ENCODE results near the gene KCTD2. TPM values are rescaled to one million over a fixed set of nuclear protein-coding genes. Genes with fewer than 3 reads are reported as not detected.

KCTD2 gene
- 30.4 to 32.3 TPM (median 30.9 TPM) in 5 replicates for total RNA-seq (2022; extraction: Qiagen RNA extraction)

DNA sequence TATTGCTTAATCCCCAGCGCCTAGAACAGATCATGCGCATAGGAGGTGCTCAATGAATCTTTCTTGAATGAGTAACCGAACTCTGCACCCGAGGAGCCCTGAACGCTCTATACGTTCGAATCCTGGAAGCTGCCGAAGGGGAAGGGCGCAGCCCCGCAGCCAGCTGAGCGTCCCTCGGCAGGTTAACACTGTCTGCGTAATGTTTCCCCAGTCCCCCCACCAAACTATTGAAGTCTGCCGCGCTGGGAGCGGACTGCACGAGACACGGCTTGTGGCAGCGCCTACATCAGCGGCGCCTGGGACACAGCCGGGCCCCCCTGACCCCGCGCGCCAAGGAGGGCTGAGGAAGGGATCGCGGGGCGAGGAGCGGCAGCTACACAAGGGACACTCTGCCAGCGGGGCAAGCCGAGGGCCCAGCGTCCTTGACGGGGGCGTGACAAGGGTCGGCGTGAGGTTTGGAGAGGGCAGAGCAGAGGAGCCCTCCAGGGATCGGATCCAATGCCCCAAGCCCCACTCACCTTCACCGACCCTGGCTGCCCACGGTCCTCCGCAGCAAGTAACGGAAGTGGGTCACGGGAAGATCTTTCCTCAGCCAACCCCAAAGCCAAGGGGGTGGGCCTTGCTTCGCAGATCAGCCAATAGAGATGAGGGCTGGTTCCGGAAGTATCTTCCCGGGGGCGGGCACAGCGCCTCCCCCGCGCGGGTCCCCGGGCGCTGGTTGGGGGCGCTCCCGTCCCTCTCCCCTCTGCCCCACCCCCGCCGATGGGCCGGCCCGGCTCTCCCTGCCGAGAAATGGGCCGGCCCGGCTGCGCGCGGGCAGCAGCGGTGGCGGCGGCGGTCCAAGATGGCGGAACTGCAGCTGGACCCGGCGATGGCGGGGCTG, at the start of gene KCTD2, which contains the start of gene ATP5PD:
Gene KCTD2, plus strand, starts transcription at position 819 of the 883 bp plus-strand sequence. Its CDS starts 26 bp downstream, at position 845.
Gene ATP5PD, minus strand, starts transcription at position 563 of the 883 bp plus-strand sequence. CDS start 4,319 bp downstream, outside the sequence.

GRCh38 chr17:75012346-75013091, 34.5 kb upstream of the KCTD2 start, which contains the start of gene MRPL58:
TSS of gene MRPL58 (plus strand) at chr17:75012670. CDS start at chr17:75012687, 17 bp downstream.

GRCh38 chr17:75087558-75088453, 40.8 kb downstream of the KCTD2 start, which contains the start of gene SLC16A5:
TSS of gene SLC16A5 (plus strand) at chr17:75087954. CDS start at chr17:75093637, 5,683 bp downstream.

DNA sequence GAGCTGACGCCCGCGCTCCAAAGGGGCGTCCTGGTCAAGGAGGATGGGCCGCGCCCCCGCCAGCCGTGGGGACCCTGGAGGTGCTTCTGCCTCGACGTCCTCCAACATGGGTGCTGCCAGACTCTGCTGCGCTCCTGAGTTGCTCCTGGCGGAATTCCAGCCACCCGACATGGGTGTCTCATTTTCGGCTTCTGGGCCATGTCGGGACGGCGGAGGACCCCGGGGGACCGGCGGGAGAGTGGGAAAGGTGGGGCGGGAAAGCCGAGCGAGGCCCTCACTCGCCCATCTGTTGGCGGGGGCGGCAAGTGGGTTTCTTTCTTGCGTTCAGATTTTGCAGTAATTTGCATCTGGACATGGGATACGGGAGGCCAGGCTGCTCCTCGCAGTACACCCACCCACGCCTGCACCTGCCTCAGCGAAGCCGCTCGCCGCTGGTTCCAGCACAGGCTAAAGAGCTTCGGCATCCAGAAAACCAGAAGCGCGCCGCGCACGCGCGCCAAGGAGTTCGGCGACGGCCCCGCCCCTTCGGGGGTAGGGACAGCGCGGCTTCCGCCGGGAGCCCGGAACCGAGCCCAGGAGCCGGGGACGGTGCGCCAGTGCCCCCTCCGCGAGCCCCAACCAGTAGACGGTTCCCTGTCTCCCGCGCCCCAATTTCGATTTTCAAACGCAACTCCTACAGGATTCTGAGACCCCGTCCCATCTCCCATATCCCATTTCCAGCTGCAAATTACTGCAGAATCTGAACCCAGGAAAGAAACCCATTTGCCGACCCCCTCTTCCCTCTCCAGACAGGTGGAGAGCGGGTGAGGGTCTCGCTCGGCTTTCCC, 62.6 kb downstream of the KCTD2 start, which contains the start of gene ARMC7:
Gene ARMC7, plus strand, starts transcription at position 563 of the 827 bp plus-strand sequence. CDS start 320 bp downstream, outside the sequence.

Other genes starting within 250 kb of the KCTD2 start
- 0.11 to 0.43 TPM (median 0.23 TPM) in 5 replicates for gene GRIN2C, start 187.3 kb upstream of the KCTD2 start, total RNA-seq (2022; extraction: Qiagen RNA extraction)
- gene FDXR, start 174.2 kb upstream of the KCTD2 start, total RNA-seq (2022; extraction: Qiagen RNA extraction), result 51.5 to 73.4 TPM (median 61.4 TPM) in 5 replicates
- gene FADS6, start 153.6 kb upstream of the KCTD2 start, total RNA-seq (2022; extraction: Qiagen RNA extraction), result not detected in 5 replicates
- 0.06 to 0.13 TPM (median 0.11 TPM) in 5 replicates for gene USH1G, start 124.0 kb upstream of the KCTD2 start, total RNA-seq (2022; extraction: Qiagen RNA extraction)
- gene OTOP2, start 123.0 kb upstream of the KCTD2 start, total RNA-seq (2022; extraction: Qiagen RNA extraction), result 0.05 to 0.06 TPM in 2 of 5 replicates, not detected in the others
- gene OTOP3, start 111.3 kb upstream of the KCTD2 start, total RNA-seq (2022; extraction: Qiagen RNA extraction), result not detected in 5 replicates
- 13.2 to 20.3 TPM (median 19.5 TPM) in 5 replicates for gene HID1, start 74.5 kb upstream of the KCTD2 start, total RNA-seq (2022; extraction: Qiagen RNA extraction)
- 72.0 to 93.7 TPM (median 89.5 TPM) in 5 replicates for gene CDR2L, start 59.6 kb upstream of the KCTD2 start, total RNA-seq (2022; extraction: Qiagen RNA extraction)
- 69.5 to 86.3 TPM (median 76.3 TPM) in 5 replicates for gene MRPL58, start 34.6 kb upstream of the KCTD2 start, total RNA-seq (2022; extraction: Qiagen RNA extraction)
- gene ATP5PD, start 256 bp upstream of the KCTD2 start, total RNA-seq (2022; extraction: Qiagen RNA extraction), result 481 to 554 TPM (median 491 TPM) in 5 replicates
- gene SLC16A5, start 40.7 kb downstream of the KCTD2 start, total RNA-seq (2022; extraction: Qiagen RNA extraction), result 23.0 to 32.9 TPM (median 30.2 TPM) in 5 replicates
- 16.2 to 20.4 TPM (median 17.2 TPM) in 5 replicates for gene ARMC7, start 62.7 kb downstream of the KCTD2 start, total RNA-seq (2022; extraction: Qiagen RNA extraction)
- gene NT5C, start 84.5 kb downstream of the KCTD2 start, total RNA-seq (2022; extraction: Qiagen RNA extraction), result 80.5 to 130 TPM (median 129 TPM) in 5 replicates
- 717 to 784 TPM (median 726 TPM) in 5 replicates for gene JPT1, start 107.3 kb downstream of the KCTD2 start, total RNA-seq (2022; extraction: Qiagen RNA extraction)
- gene SUMO2, start 135.7 kb downstream of the KCTD2 start, total RNA-seq (2022; extraction: Qiagen RNA extraction), result 311 to 373 TPM (median 352 TPM) in 5 replicates
- gene NUP85, start 158.5 kb downstream of the KCTD2 start, total RNA-seq (2022; extraction: Qiagen RNA extraction), result 90.5 to 105 TPM (median 96.6 TPM) in 5 replicates
- gene GGA3, start 214.4 kb downstream of the KCTD2 start, total RNA-seq (2022; extraction: Qiagen RNA extraction), result 24.1 to 29.9 TPM (median 26.3 TPM) in 5 replicates
- gene MRPS7, start 214.7 kb downstream of the KCTD2 start, total RNA-seq (2022; extraction: Qiagen RNA extraction), result 155 to 180 TPM (median 169 TPM) in 5 replicates
- 35.3 to 40.6 TPM (median 38.8 TPM) in 5 replicates for gene MIF4GD, start 224.0 kb downstream of the KCTD2 start, total RNA-seq (2022; extraction: Qiagen RNA extraction)
- 15.5 to 19.3 TPM (median 17.8 TPM) in 5 replicates for gene SLC25A19, start 242.2 kb downstream of the KCTD2 start, total RNA-seq (2022; extraction: Qiagen RNA extraction)